Activated CD8-positive, alpha-beta T cell treated with anti-CD3 and anti-CD28 coated beads, Interleukin-2, amount 10 ng/mL, durations not matched to agents 7 days and 5 days (primary cell): ENCODE results near the gene TPD52L1. TPM values are rescaled to one million over a fixed set of nuclear protein-coding genes. Genes with fewer than 3 reads are reported as not detected.

ENCODE experiments used
- ATAC-seq: fragments of 150-1000 bp; cut with Tn5 transposase; one replicate; pipeline ENCODE4 v1.10.0; 2021; ENCODE audit warnings: moderate library complexity
- CTCF ChIA-PET: fragments of 350-600 bp; sonication (Branson Sonifier 250); formaldehyde crosslinking; loops from one replicate; lab custom pipeline; 2021; ENCODE audit warnings: antibody characterized with exemption; lab: Charles Lee
- POLR2A ChIA-PET: fragments of 350-600 bp; sonication (Branson Sonifier 250); formaldehyde crosslinking; loops from one replicate; lab custom pipeline; 2021; ENCODE audit warnings: antibody characterized with exemption; lab: Charles Lee
- DNase-seq: peaks from one replicate; pipeline ENCODE4 v3.0.0-alpha.2; 2020
- H3K27ac Mint-ChIP-seq: one replicate; pipeline ENCODE4 v1.8.0; 2021; ENCODE audit warnings: mild to moderate bottlenecking, mixed read lengths
- H3K27me3 Mint-ChIP-seq: one replicate; pipeline ENCODE4 v1.8.0; 2021; ENCODE audit warnings: low read depth, mixed read lengths
- H3K36me3 Mint-ChIP-seq: one replicate; pipeline ENCODE4 v1.8.0; 2021; ENCODE audit warnings: low read depth, mixed read lengths
- H3K4me1 Mint-ChIP-seq: one replicate; pipeline ENCODE4 v1.8.0; 2021; ENCODE audit warnings: low read depth, mixed read lengths
- H3K4me3 Mint-ChIP-seq: one replicate; pipeline ENCODE4 v1.8.0; 2021; ENCODE audit warnings: mild to moderate bottlenecking, mixed read lengths
- H3K9me3 Mint-ChIP-seq: one replicate; pipeline ENCODE4 v1.8.0; 2022; ENCODE audit warnings: mixed read lengths; ENCODE audit not compliant: insufficient read depth
- total RNA-seq, 2 experiments: library from RNA; stranded (reverse); gene quantifications; one replicate each; pipeline ENCODE4 v1.2.3, GENCODE V29; 2021

Gene TPD52L1
- total RNA-seq, 2 experiments from 2014 or later = not detected

DNA sequence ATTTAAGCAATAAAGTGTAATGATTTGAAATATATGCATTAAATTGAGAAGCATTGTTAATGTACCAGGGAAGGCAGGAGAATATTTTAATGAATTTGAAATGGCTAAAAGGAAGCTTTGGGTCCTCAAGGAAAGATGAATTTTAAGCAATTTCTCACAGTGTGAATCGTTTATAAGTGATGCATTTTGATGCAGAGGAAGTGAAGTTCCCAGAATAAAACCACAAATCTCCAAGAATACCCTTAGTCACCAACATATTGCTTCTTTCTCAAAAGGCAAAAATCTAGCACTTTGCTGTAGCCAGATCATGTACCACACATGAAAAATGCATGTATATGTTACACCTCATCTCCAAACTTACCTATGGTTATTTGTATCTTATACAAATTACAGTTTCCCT is 11.7 kb downstream of the TPD52L1 start:
- Mint-ChIP-seq H3K27ac (no peak overlapping the region), H3K36me3 (no peaks in the 10 kb centered on the region), H3K4me3 (no peak overlapping the region), H3K9me3 (no peaks in the 10 kb centered on the region), H3K27me3 (peaks cover 6% of the 10 kb centered on the region), H3K4me1 (no peaks in the 10 kb centered on the region)
- ChIA-PET POLR2A (interaction anchor here (0.6 kb wide), 1 partner anchor 933 kb away, joined by 3 read pairs; no protein-coding TSS in a partner anchor), CTCF (no interaction called here)
- DNase-seq (no peak), ATAC-seq (no peak)

DNA sequence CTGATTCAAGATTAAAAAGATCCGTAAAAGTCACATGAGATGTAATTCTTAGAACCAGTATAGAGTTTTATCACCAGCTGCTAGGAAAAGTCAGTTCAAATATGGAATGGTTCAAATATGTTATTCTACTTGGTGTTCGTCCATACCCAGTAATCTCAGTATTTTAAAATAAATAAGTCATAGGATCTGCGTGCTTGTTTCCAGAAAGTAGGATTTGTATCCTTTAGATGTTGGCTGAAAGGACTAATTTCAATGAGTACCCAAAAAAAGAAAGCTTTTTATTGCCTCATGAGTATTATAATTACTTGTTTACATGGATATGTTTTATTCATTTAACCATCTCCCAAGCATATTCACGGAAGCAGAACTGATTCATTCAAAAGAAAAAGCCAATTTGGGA is 12.2 kb downstream of the TPD52L1 start:
- no peaks in the 10 kb centered on the region for H3K4me1 Mint-ChIP-seq
- no peak overlapping the region for H3K27ac Mint-ChIP-seq
- CTCF ChIA-PET = no interaction called here

DNA sequence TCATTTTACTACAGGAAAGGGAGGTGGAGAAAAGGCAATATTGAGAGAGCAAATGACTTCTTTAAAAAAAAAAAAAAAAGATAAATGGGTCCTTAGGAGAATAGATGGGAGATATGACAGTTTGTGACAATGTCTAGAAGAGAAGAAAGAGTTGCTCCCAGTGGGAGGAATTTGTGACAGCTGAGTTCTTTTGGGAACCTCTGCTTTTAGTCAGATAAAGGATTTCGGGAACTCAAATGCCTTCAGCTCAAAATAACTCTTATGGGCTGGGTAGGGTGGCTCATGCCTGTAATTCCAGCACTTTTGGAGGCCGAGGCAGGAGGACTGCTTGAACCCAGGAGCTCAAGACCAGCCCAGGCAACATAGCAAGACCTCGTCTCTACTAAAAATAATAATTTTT is 13.1 kb downstream of the TPD52L1 start:
- no peaks in the 10 kb centered on the region for H3K4me1 Mint-ChIP-seq
- peaks cover 6% of the 10 kb centered on the region for H3K27me3 Mint-ChIP-seq
- no peak overlapping the region for H3K27ac Mint-ChIP-seq
- ChIA-PET POLR2A (interaction anchor here (0.7 kb wide), 1 partner anchor 209 kb away, joined by 3 read pairs; no protein-coding TSS in a partner anchor), CTCF (no interaction called here)
- no peak for DNase-seq
- no peak for ATAC-seq
- no peak overlapping the region for H3K4me3 Mint-ChIP-seq
- H3K36me3 Mint-ChIP-seq = no peaks in the 10 kb centered on the region
- H3K9me3 Mint-ChIP-seq = no peaks in the 10 kb centered on the region

More for the DNA sequence above, 12.2 kb downstream of the TPD52L1 start:
- Mint-ChIP-seq H3K9me3 (no peaks in the 10 kb centered on the region), H3K27me3 (peaks cover 6% of the 10 kb centered on the region), H3K36me3 (no peaks in the 10 kb centered on the region), H3K4me3 (no peak overlapping the region)
- DNase-seq = no peak
- ATAC-seq = no peak
- POLR2A ChIA-PET = interaction anchor here (0.6 kb wide), 1 partner anchor 932 kb away, joined by 3 read pairs; no protein-coding TSS in a partner anchor

DNA sequence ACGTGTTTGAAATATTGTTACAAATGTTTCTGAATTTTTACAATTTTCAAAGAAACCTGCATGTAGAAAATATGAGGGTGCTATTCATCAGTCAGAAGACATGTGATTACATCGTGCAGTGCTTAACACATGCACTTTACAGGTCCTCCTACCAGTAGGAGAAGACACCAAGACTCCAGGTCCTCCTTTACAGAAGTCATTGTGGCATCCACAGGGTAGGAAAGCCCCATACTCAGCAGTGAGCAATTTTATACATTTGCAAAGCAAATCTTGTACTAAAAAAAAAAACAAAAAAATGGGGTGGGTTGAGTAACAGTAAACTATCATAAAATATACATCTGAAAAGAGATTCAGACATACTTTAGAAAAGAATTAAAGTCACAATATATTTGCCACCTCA is 14.0 kb downstream of the TPD52L1 start:
- H3K27ac Mint-ChIP-seq = no peak overlapping the region
- ChIA-PET POLR2A (no interaction called here), CTCF (no interaction called here)
- peaks cover 6% of the 10 kb centered on the region for H3K27me3 Mint-ChIP-seq
- no peaks in the 10 kb centered on the region for H3K4me1 Mint-ChIP-seq
- H3K36me3 Mint-ChIP-seq = no peaks in the 10 kb centered on the region
- ATAC-seq (no peak), DNase-seq (no peak)
- no peak overlapping the region for H3K4me3 Mint-ChIP-seq
- no peaks in the 10 kb centered on the region for H3K9me3 Mint-ChIP-seq

DNA sequence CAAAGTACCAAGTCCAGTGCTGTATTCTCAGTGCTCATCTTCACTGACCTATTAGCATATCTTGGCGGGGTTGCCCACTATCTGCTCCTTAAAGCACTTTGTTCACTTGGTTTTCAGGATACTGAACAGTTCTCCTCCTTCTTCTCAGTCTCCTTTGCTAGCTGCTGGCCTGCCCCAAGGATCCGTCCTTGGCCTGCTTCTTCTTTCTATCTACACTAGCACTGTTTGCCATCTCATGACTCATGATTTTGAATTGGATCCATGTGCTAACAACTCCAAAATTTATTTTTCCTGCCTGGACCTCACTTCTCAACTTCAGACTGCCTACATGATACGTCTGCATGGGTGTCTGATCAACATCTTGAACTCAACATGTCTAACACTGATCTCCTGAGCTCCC is 15.5 kb downstream of the TPD52L1 start:
- ChIA-PET POLR2A (no interaction called here), CTCF (interaction anchor here (0.9 kb wide), 1 partner anchor 16 kb away, joined by 3 read pairs; the partner anchor contains the start of gene TPD52L1)
- DNase-seq (no peak), ATAC-seq (no peak)
- H3K4me3 Mint-ChIP-seq = no peak overlapping the region
- no peaks in the 10 kb centered on the region for H3K9me3 Mint-ChIP-seq
- peaks cover 5% of the 10 kb centered on the region for H3K27me3 Mint-ChIP-seq
- H3K4me1 Mint-ChIP-seq = no peaks in the 10 kb centered on the region
- H3K27ac Mint-ChIP-seq = no peak overlapping the region
- H3K36me3 Mint-ChIP-seq = no peaks in the 10 kb centered on the region

DNA sequence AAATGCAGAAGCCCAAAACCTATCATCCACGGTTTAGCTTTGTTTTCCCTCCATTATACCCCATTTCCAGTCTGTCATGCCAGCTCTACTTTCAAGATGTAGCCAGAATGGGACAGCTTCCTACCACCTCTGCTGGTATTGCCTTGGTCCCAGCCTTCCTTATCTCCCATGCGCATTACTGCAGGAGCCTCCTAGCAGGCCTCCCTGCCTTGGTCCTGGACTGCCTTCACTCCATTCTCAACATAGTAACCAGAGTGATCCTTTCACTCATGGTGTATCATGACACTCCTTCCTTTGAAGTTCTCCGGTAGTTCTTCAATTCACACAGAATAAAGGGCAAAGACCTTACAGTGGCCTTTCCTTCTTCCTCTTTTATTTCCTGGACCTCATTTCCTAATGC is 15.9 kb downstream of the TPD52L1 start:
- Mint-ChIP-seq H3K9me3 (no peaks in the 10 kb centered on the region), H3K4me1 (no peaks in the 10 kb centered on the region), H3K27me3 (peaks cover 2% of the 10 kb centered on the region), H3K27ac (no peak overlapping the region), H3K36me3 (no peaks in the 10 kb centered on the region), H3K4me3 (no peak overlapping the region)
- DNase-seq (no peak), ATAC-seq (no peak)
- CTCF ChIA-PET = no interaction called here
- POLR2A ChIA-PET = no interaction called here

DNA sequence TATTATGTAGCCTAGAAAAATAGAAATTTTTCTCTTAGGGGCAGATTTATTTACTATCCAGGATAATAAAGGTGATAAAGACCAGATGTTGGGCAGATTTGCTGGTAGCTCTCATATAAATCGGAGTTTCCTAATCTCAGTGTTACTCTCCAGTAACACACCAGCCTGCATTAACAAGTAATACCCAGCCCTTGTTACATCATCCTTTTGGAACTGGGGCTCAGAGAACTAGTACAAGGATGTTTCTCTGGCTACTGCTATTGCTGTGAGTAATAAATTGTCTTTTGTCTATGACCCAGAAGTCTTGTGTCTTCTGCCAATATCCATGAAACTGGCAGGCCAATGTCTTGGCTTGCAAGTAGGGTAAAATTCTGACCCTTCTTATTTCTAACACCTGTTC is 16.8 kb downstream of the TPD52L1 start:
- Mint-ChIP-seq H3K9me3 (no peaks in the 10 kb centered on the region), H3K27me3 (no peaks in the 10 kb centered on the region), H3K27ac (no peak overlapping the region), H3K4me3 (no peak overlapping the region), H3K4me1 (no peaks in the 10 kb centered on the region), H3K36me3 (no peaks in the 10 kb centered on the region)
- ChIA-PET CTCF (no interaction called here), POLR2A (no interaction called here)
- DNase-seq (no peak), ATAC-seq (no peak)

DNA sequence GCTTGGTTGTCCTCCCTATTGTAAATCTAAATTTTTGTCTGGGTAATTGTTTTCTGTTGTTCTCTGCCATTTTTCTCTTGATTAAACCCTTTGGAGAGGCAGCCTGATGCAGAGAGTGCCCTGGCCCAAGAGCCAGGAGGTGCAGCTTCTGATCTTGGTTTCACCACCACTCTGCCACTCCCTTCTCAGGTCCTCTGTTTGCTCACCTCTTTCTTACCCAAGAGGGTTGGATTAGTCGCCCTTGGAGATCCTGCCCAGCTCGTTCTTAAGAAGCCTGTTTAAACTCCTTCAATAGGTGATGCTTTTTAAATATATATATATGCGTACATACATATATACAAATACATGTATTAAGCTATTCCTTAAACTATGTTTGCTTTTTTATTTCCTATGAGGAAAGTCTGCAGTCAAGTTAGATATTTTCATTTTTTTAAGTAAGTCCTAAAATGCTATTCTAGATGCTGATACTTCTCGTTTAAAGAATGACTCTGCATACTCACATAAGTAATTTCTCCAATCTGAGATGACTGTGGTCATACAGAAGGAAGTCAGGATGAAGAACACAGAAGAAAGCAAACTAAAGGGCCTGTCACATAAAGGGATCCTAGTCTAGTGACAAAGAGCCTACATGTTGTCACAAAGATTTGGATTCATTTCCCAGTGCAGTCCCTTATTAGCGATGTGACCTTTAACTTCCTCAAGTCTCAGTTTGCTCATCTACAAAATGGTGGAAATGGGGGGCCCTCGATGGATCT is 19.9 kb downstream of the TPD52L1 start:
- H3K4me3 Mint-ChIP-seq = no peak overlapping the region
- H3K9me3 Mint-ChIP-seq = no peaks in the 10 kb centered on the region
- DNase-seq (no peak), ATAC-seq (no peak)
- no peaks in the 10 kb centered on the region for H3K36me3 Mint-ChIP-seq
- H3K27ac Mint-ChIP-seq = no peak overlapping the region
- ChIA-PET CTCF (interaction anchor here (1.9 kb wide), 1 partner anchor 20 kb away, joined by 6 read pairs; no protein-coding TSS in a partner anchor), POLR2A (no interaction called here)
- peaks cover 5% of the 10 kb centered on the region for H3K27me3 Mint-ChIP-seq
- H3K4me1 Mint-ChIP-seq = no peaks in the 10 kb centered on the region

DNA sequence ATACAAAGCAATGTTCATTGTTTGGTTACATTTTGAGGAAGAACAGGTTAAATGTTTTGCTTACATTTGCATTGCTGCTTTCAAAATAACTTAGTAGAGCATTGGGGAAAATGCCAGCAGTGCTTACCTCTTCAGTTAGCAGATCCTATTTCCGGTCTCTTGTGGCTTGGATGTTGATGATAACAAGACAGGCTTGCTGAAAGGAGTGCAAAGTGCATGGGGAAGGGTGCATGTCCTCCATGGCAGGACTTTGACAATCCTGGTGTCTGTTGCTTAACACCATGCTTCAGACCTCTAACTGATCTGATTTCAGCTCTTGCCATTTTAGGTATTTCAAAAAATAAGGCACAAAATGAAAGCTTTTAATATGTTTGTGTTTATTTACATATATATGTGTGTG is 21.1 kb downstream of the TPD52L1 start:
- H3K4me3 Mint-ChIP-seq = no peak overlapping the region
- H3K4me1 Mint-ChIP-seq = no peaks in the 10 kb centered on the region
- POLR2A ChIA-PET = no interaction called here
- H3K27ac Mint-ChIP-seq = no peak overlapping the region
- H3K36me3 Mint-ChIP-seq = no peaks in the 10 kb centered on the region
- no peak for DNase-seq
- no peak for ATAC-seq
- no peaks in the 10 kb centered on the region for H3K9me3 Mint-ChIP-seq
- CTCF ChIA-PET = interaction anchor here (1.6 to 1.9 kb wide), 2 partner anchors 19 to 21 kb away, joined by 5 to 6 read pairs; partner anchors contain the start of gene TPD52L1
- peaks cover 14% of the 10 kb centered on the region for H3K27me3 Mint-ChIP-seq

DNA sequence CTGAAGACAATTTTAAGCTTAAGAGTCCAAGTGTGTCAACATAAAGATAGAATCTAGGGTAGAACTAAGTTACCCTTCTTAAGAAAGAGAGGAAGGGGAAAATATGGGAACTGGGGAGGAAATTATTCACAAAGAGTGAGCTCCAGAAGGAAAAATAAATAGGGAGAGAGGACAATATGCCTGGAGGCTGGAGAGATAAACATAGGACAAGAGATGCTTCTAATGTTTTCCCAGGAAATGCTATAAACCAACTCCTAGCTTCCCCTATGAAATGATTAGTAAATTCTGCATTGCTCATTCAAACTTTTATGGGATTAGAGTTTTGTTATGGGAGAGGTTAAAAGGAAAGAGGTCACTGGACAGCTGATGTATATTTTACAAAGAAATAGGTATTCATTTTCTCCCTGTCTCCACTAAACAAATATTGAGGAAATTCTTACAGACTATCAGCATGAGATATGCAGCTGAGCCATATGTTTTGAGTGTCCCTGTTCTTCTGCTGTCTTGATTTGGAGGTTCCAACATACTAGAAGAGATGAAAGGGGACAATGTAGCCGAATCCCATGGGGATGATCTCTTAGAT is 22.0 kb downstream of the TPD52L1 start:
- ChIA-PET POLR2A (no interaction called here), CTCF (interaction anchor here (1.6 kb wide), 2 partner anchors 22 to 62 kb away, joined by 5 to 6 read pairs; partner anchors contain the start of gene TPD52L1)
- DNase-seq = no peak
- H3K4me1 Mint-ChIP-seq = no peaks in the 10 kb centered on the region
- no peaks in the 10 kb centered on the region for H3K36me3 Mint-ChIP-seq
- ATAC-seq = no peak
- H3K27ac Mint-ChIP-seq = no peak overlapping the region
- H3K4me3 Mint-ChIP-seq = no peak overlapping the region
- H3K9me3 Mint-ChIP-seq = no peaks in the 10 kb centered on the region
- peaks cover 14% of the 10 kb centered on the region for H3K27me3 Mint-ChIP-seq

DNA sequence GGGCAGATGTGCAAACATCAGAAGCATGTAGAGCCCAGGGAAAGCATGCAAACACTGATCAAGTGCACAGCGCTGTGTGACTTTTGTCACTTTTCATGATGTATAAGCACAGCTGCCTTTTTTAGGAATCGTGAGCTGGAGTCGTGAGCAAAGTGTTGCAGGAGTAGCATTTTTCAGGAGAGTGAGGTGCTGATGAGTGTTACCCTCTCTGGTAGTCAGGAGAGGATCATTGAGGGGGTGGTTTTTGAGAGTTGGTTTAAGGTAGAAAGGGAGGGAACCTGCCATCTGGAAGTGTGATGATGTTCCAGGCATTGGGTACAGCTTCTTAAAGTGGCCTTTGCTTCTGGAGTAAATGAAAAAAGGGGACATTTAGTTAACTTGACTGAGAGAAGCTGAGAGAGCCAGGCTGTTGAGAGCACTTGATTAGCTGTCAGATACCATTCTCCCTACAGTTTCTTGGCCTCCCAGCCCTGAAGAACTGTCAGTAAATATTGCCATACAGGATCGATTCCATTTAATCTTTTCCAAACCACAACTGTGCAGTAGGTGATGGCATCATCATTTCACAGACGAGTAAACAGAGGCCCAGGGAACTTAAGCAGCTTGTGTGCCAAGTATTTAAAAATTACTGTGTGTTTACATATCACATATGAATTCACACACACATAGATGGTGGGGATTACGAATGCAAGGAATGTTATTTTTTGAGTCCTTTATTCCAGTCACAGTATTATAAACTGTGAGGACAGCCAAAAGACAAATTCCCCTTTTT is 28.9 kb downstream of the TPD52L1 start:
- DNase-seq (no peak), ATAC-seq (no peak)
- Mint-ChIP-seq H3K9me3 (no peaks in the 10 kb centered on the region), H3K4me1 (no peaks in the 10 kb centered on the region), H3K27ac (no peak overlapping the region), H3K27me3 (peaks cover 9% of the 10 kb centered on the region), H3K36me3 (no peaks in the 10 kb centered on the region), H3K4me3 (no peak overlapping the region)
- ChIA-PET POLR2A (no interaction called here), CTCF (no interaction called here)

DNA sequence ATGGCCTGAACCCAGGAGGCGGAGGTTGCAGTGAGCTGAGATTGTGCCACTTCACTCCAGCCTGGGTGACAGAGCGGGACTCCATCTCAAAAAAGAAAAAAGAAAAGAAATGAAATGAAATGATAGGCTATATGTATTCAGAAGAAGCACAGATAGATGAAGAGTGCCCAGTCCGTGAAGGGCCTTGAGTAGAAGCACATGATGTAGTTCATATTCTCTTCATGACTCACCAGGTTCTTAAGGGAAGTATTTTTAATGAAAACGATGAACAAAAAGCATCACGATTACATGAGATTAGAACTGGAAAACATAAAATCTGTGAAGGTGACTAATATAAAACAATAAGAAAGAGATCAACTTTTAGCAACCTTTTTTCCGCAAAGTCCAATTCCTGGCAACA is 29.8 kb downstream of the TPD52L1 start:
- peaks cover 9% of the 10 kb centered on the region for H3K27me3 Mint-ChIP-seq
- CTCF ChIA-PET = no interaction called here
- no peak for ATAC-seq
- no peaks in the 10 kb centered on the region for H3K36me3 Mint-ChIP-seq
- H3K27ac Mint-ChIP-seq = no peak overlapping the region
- no peaks in the 10 kb centered on the region for H3K4me1 Mint-ChIP-seq
- POLR2A ChIA-PET = no interaction called here
- no peak for DNase-seq
- no peaks in the 10 kb centered on the region for H3K9me3 Mint-ChIP-seq
- H3K4me3 Mint-ChIP-seq = no peak overlapping the region
